ENCODE data around the gene GRWD1. TPM values are rescaled to one million over a fixed set of nuclear protein-coding genes. Genes with fewer than 3 reads are reported as not detected.

GRWD1 gene
- total RNA-seq, 1 experiment from 2014 or later = 70.5 TPM

GRCh38 chr19:48421548-48421947 is 24.2 kb upstream of the GRWD1 start:
- no peak for DNase-seq (ENCODE audit: low read depth)

GRCh38 chr19:48424694-48425219 is 21.0 kb upstream of the GRWD1 start:
- DNase-seq (ENCODE audit: low read depth) = peak; percentile 26

GRCh38 chr19:48428670-48429069 is 17.1 kb upstream of the GRWD1 start:
- no peak for DNase-seq (ENCODE audit: low read depth)

GRCh38 chr19:48433337-48433736 is 12.4 kb upstream of the GRWD1 start:
- DNase-seq (ENCODE audit: low read depth) = no peak

- DNase-seq (ENCODE audit: low read depth) = no peak
These were observed 9.2 kb upstream of the GRWD1 start for GRCh38 chr19:48436586-48436985.

GRCh38 chr19:48441360-48442050 is 4.3 kb upstream of the GRWD1 start:
- DNase-seq (ENCODE audit: low read depth) = no peak

GRCh38 chr19:48442116-48443035 is 3.4 kb upstream of the GRWD1 start:
- no peak for DNase-seq (ENCODE audit: low read depth)

- no peak for DNase-seq (ENCODE audit: low read depth)
These were observed 2.5 kb upstream of the GRWD1 start for GRCh38 chr19:48443256-48443655.

GRCh38 chr19:48443731-48444128 is 2.1 kb upstream of the GRWD1 start:
- DNase-seq (ENCODE audit: low read depth) = no peak

- no peak for DNase-seq (ENCODE audit: low read depth)
These were observed 1.5 kb upstream of the GRWD1 start for GRCh38 chr19:48444129-48444935.

GRCh38 chr19:48444936-48445200 is 915 bp upstream of the GRWD1 start:
- peak; percentile 7 for DNase-seq (ENCODE audit: low read depth)

GRCh38 chr19:48445256-48445605 is 552 bp upstream of the GRWD1 start:
- peak; percentile 91 for DNase-seq (ENCODE audit: low read depth)

- DNase-seq (ENCODE audit: low read depth) = no peak
These were observed 796 bp downstream of the GRWD1 start for GRCh38 chr19:48446579-48446978.

- no peak for DNase-seq (ENCODE audit: low read depth)
These were observed 2.8 kb downstream of the GRWD1 start for GRCh38 chr19:48448563-48448962.

- no peak for DNase-seq (ENCODE audit: low read depth)
These were observed 4.7 kb downstream of the GRWD1 start for GRCh38 chr19:48450441-48450840.

- no peak for DNase-seq (ENCODE audit: low read depth)
These were observed 5.1 kb downstream of the GRWD1 start for GRCh38 chr19:48450863-48451262.

GRCh38 chr19:48451624-48452023 is 5.8 kb downstream of the GRWD1 start:
- DNase-seq (ENCODE audit: low read depth) = no peak

- DNase-seq (ENCODE audit: low read depth) = no peak
These were observed 6.8 kb downstream of the GRWD1 start for GRCh38 chr19:48452289-48453190.

- DNase-seq (ENCODE audit: low read depth) = no peak
These were observed 8.5 kb downstream of the GRWD1 start for GRCh38 chr19:48454150-48454730.

GRCh38 chr19:48455171-48455907 is 9.6 kb downstream of the GRWD1 start, which contains the start of gene KCNJ14:
Gene KCNJ14, plus strand, starts transcription at chr19:48455574. Its CDS starts 6,151 bp downstream, at chr19:48461725.
- no peak for DNase-seq (ENCODE audit: low read depth)
